Measurements from ENCODE around the gene CERK. TPM values are rescaled to one million over a fixed set of nuclear protein-coding genes. Genes with fewer than 3 reads are reported as not detected.

CERK gene
- total RNA-seq, 1 experiment from 2014 or later: 45.6 TPM

GRCh38 chr22:46654927-46655595 lies 83.0 kb downstream of the CERK start:
- no peak overlapping the region for H3K4me3 Mint-ChIP-seq
- no peak for TF ChIP-seq ZNF317 (CRISPR knock-in tag; IDR thresholded peaks at IDR 0.05; ENCODE audit: borderline replicate concordance, low read depth)
- TF ChIP-seq GABPB1 (CRISPR knock-in tag; IDR thresholded peaks at IDR 0.05): no peak
- TF ChIP-seq TEAD4 (CRISPR knock-in tag; IDR thresholded peaks at IDR 0.05): no peak
- no peak for TF ChIP-seq FOXK1 (CRISPR knock-in tag; IDR thresholded peaks at IDR 0.05)
- TF ChIP-seq SOX15 (CRISPR knock-in tag; IDR thresholded peaks at IDR 0.05): no peak
- TF ChIP-seq NR3C1 (CRISPR knock-in tag; conservative IDR thresholded peaks at IDR 0.05; ENCODE audit: low read depth): no peak
- no peak for TF ChIP-seq USF1 (CRISPR knock-in tag; IDR thresholded peaks at IDR 0.05)
- TF ChIP-seq CREB1 (CRISPR knock-in tag; IDR thresholded peaks at IDR 0.05): no peak
- TF ChIP-seq MXD4 (CRISPR knock-in tag; IDR thresholded peaks at IDR 0.05; ENCODE audit: borderline replicate concordance): no peak
- TF ChIP-seq CDX4 (CRISPR knock-in tag; IDR thresholded peaks at IDR 0.05; ENCODE audit: borderline replicate concordance): no peak
- TF ChIP-seq RORB (CRISPR knock-in tag; IDR thresholded peaks at IDR 0.05): no peak
- no peak for TF ChIP-seq PREB (CRISPR knock-in tag; IDR thresholded peaks at IDR 0.05; ENCODE audit: borderline replicate concordance)
- no peak for TF ChIP-seq ESRRA (CRISPR knock-in tag; IDR thresholded peaks at IDR 0.05; ENCODE audit: borderline replicate concordance)
- TF ChIP-seq E2F5 (CRISPR knock-in tag; IDR thresholded peaks at IDR 0.05): no peak
- TF ChIP-seq ZNF396 (CRISPR knock-in tag; IDR thresholded peaks at IDR 0.05; ENCODE audit: borderline replicate concordance): no peak
- POLR2A ChIA-PET: interaction anchor here (0.6 kb wide), 1 partner anchor 18 kb away, joined by 3 read pairs; no protein-coding TSS in a partner anchor
- peaks cover 10% of the 10 kb centered on the region for H3K4me1 Mint-ChIP-seq
- CTCF ChIA-PET: interaction anchor here (0.9 to 1.6 kb wide), 3 partner anchors 26 to 287 kb away, joined by 3 to 6 read pairs (median 3); no protein-coding TSS in a partner anchor
- no peaks in the 10 kb centered on the region for H3K36me3 Mint-ChIP-seq
- no peaks in the 10 kb centered on the region for H3K9me3 Mint-ChIP-seq
- H3K27ac Mint-ChIP-seq: peak overlapping the region; percentile 72
- DNase-seq (ENCODE audit: low spot score): no peak
- no peak for ATAC-seq
- no peaks in the 10 kb centered on the region for H3K27me3 Mint-ChIP-seq (ENCODE audit: low read depth)

- H3K36me3 Mint-ChIP-seq: no peaks in the 10 kb centered on the region
- TF ChIP-seq RELA (CRISPR knock-in tag; IDR thresholded peaks at IDR 0.05; ENCODE audit: borderline replicate concordance): no peak
- TF ChIP-seq TEAD1 (CRISPR knock-in tag; IDR thresholded peaks at IDR 0.05): no peak
- TF ChIP-seq SMAD4 (CRISPR knock-in tag; IDR thresholded peaks at IDR 0.05): no peak
- no peak for TF ChIP-seq EMX1 (CRISPR knock-in tag; IDR thresholded peaks at IDR 0.05)
- ChIA-PET POLR2A (no interaction called here), CTCF (interaction anchor here (0.9 kb wide), 1 partner anchor 27 kb away, joined by 3 read pairs; no protein-coding TSS in a partner anchor)
- no peak for DNase-seq (ENCODE audit: low spot score)
- H3K9me3 Mint-ChIP-seq: no peaks in the 10 kb centered on the region
- no peak for ATAC-seq
- H3K4me1 Mint-ChIP-seq: peaks cover 10% of the 10 kb centered on the region
- peak overlapping the region; percentile 72 for H3K27ac Mint-ChIP-seq
- no peak overlapping the region for H3K4me3 Mint-ChIP-seq
- H3K27me3 Mint-ChIP-seq (ENCODE audit: low read depth): no peaks in the 10 kb centered on the region
Measured at GRCh38 chr22:46654426-46654825, 83.6 kb downstream of the CERK start.

GRCh38 chr22:46653596-46653995 lies 84.5 kb downstream of the CERK start:
- Mint-ChIP-seq H3K27me3 (ENCODE audit: low read depth) (no peaks in the 10 kb centered on the region), H3K27ac (no peak overlapping the region; the same call in 1 of the 2 replicates), H3K4me3 (no peak overlapping the region), H3K36me3 (no peaks in the 10 kb centered on the region), H3K9me3 (no peaks in the 10 kb centered on the region), H3K4me1 (peaks cover 10% of the 10 kb centered on the region)
- CTCF ChIA-PET: interaction anchor here (1.4 kb wide), 1 partner anchor 90 kb away, joined by 6 read pairs; no protein-coding TSS in a partner anchor
- DNase-seq (ENCODE audit: low spot score): no peak
- POLR2A ChIA-PET: no interaction called here
- no peak for ATAC-seq
- no peak for TF ChIP-seq ARID4B (CRISPR knock-in tag; IDR thresholded peaks at IDR 0.05; ENCODE audit: borderline replicate concordance)
- no peak for TF ChIP-seq ZNF416 (CRISPR knock-in tag; IDR thresholded peaks at IDR 0.05)
- no peak for TF ChIP-seq FOXJ3 (CRISPR knock-in tag; IDR thresholded peaks at IDR 0.05; ENCODE audit: borderline replicate concordance)
- no peak for TF ChIP-seq CBFB (CRISPR knock-in tag; IDR thresholded peaks at IDR 0.05; ENCODE audit: low read depth)

Data from WTC11 (cell line).